HepG2 (cell line): Measurements from ENCODE around the gene CREB1. TPM values are rescaled to one million over a fixed set of nuclear protein-coding genes. Genes with fewer than 3 reads are reported as not detected.

Experiments
- ATAC-seq: fragments of 200-7000 bp; cut with Tn5 transposase; 3 replicates; pipeline ENCODE4 v1.9.1; 2020; ENCODE audit warnings: mild to moderate bottlenecking, moderate library complexity
- BruUV-seq: library from RNA; stranded (reverse); fragments of 400-500 nt; replicated peaks from 2 replicates; lab custom pipeline; 2021; lab: Mats Ljungman, UMichigan
- CTCF ChIA-PET: fragments of 300-600 bp; formaldehyde crosslinking; extraction: SDS; loops from one replicate; lab custom pipeline; 2021; ENCODE audit warnings: low total read pairs, inconsistent platforms, low intra/inter-chr PET ratio; lab: Yijun Ruan, JAX
- POLR2A ChIA-PET: fragments of 350-600 bp; sonication (Branson Sonifier 250); formaldehyde crosslinking; loops from one replicate; lab custom pipeline; 2020; ENCODE audit warnings: antibody characterized with exemption, inconsistent platforms; lab: Yijun Ruan, JAX
- DNase-seq: peaks from one replicate; pipeline ENCODE4 v3.0.0-alpha.2; 2015; ENCODE audit warnings: low spot score
- FAIRE-seq: peaks from 3 replicates; lab custom pipeline; 2011; peaks lifted over from hg19 to GRCh38; lab: Jason Lieb, UNC
- H2AFZ ChIP-seq: one replicate; pipeline ENCODE4 v1.6.1; 2011; ENCODE audit warnings: low read length, inconsistent platforms
- H3K27ac ChIP-seq: fragments of 300-600 bp; 3 replicates; pipeline ENCODE4 v1.8.0; 2011; ENCODE audit warnings: mixed run types, mild to moderate bottlenecking, mixed read lengths, low read length, inconsistent platforms; ENCODE audit not compliant: insufficient read depth; ENCODE audit errors: extremely low read length
- H3K27me3 ChIP-seq, 2 experiments: fragments of 200-600 bp in 1 of 2; 2 replicates in 1 of 2; 3 replicates in 1 of 2; pipeline versions ENCODE4 v1.6.0 to v1.8.0; 2011; ENCODE audit warnings: low read length in 2 of 2, mild to moderate bottlenecking in 2 of 2, moderate library complexity in 2 of 2, inconsistent platforms in 1 of 2; ENCODE audit not compliant: insufficient read depth in 2 of 2, control insufficient read depth in 1 of 2
- H3K36me3 ChIP-seq, 2 experiments: fragments of 200-600 bp in 1 of 2; replicated peaks in 1 of 2; 2 replicates in 1 of 2; 3 replicates in 1 of 2; pipeline versions ENCODE4 v1.5.1 to v1.8.0; 2011; ENCODE audit warnings: low read length in 2 of 2, inconsistent platforms in 1 of 2; ENCODE audit not compliant: insufficient read depth in 2 of 2, control insufficient read depth in 1 of 2
- H3K4me1 ChIP-seq: 2 replicates; pipeline ENCODE4 v1.5.1; 2012; ENCODE audit warnings: low read length, inconsistent platforms; ENCODE audit not compliant: insufficient read depth
- H3K4me2 ChIP-seq: 2 replicates; pipeline ENCODE4 v1.6.0; 2011; ENCODE audit warnings: low read depth, low read length, inconsistent platforms
- H3K4me3 ChIP-seq, 3 experiments: fragments of 200-600 bp in 1 of 3; sonication (generic), shearing (Covaris generic) in 1 of 3; replicated peaks in 1 of 3; 2 replicates each; pipeline ENCODE4 v1.5.1; 2011 to 2016; ENCODE audit warnings: low read length in 3 of 3, inconsistent platforms in 2 of 3, low read depth in 2 of 3, mild to moderate bottlenecking in 2 of 3, control low read depth in 1 of 3, mixed read lengths in 1 of 3; ENCODE audit not compliant: insufficient read depth in 1 of 3
- H3K79me2 ChIP-seq: one replicate; pipeline ENCODE4 v1.6.1; 2011; ENCODE audit warnings: low read length, inconsistent platforms; ENCODE audit not compliant: insufficient read depth
- H3K9ac ChIP-seq: 2 replicates; pipeline ENCODE4 v1.6.0; 2011; ENCODE audit warnings: mild to moderate bottlenecking, low read depth, low read length, inconsistent platforms; ENCODE audit not compliant: insufficient read depth
- H3K9me3 ChIP-seq: 2 replicates; pipeline ENCODE4 v1.5.1; 2012; ENCODE audit warnings: mild to moderate bottlenecking, low read length
- H4K20me1 ChIP-seq: 2 replicates; pipeline ENCODE4 v1.6.0; 2011; ENCODE audit warnings: inconsistent platforms, mild to moderate bottlenecking, low read length, moderate library complexity; ENCODE audit not compliant: insufficient read depth
- GZF1 ChIP-seq: sonication (generic); formaldehyde crosslinking; IDR thresholded peaks from 2 replicates; pipeline ENCODE4 v1.5.1; 2020; ENCODE audit warnings: mild to moderate bottlenecking, missing genetic modification reagents
- ISL2 ChIP-seq: sonication (generic); formaldehyde crosslinking; IDR thresholded peaks from 2 replicates; pipeline ENCODE4 v1.5.0; 2020; ENCODE audit warnings: missing genetic modification reagents
- MAFK ChIP-seq, 2 experiments: IDR thresholded peaks in 1 of 2; conservative IDR thresholded peaks in 1 of 2; 2 replicates each; pipeline ENCODE4 v1.6.1; 2011; ENCODE audit warnings: improper control_type of control experiment in 2 of 2, low read length in 2 of 2
- NFIB ChIP-seq: sonication (generic); formaldehyde crosslinking; IDR thresholded peaks from 2 replicates; pipeline ENCODE4 v1.9.0; 2021; ENCODE audit warnings: missing genetic modification reagents, mild to moderate bottlenecking, borderline replicate concordance
- NFRKB ChIP-seq: fragments of 450-650 bp; IDR thresholded peaks from 2 replicates; pipeline ENCODE4 v1.6.1; 2017
- PAF1 ChIP-seq: IDR thresholded peaks from 2 replicates; pipeline ENCODE4 v1.6.1; 2016; ENCODE audit warnings: missing genetic modification reagents, missing compliant biosample characterization
- RBFOX2 ChIP-seq: fragments of 200-400 bp; formaldehyde crosslinking; IDR thresholded peaks from 2 replicates; pipeline ENCODE4 v1.6.1; 2017; ENCODE audit warnings: low read depth, mild to moderate bottlenecking, low read length
- RBM22 ChIP-seq: fragments of 200-400 bp; formaldehyde crosslinking; optimal IDR thresholded peaks from 2 replicates; pipeline ENCODE3; 2017; ENCODE audit warnings: mild to moderate bottlenecking, low read length, moderate library complexity
- RNF219 ChIP-seq: sonication (generic); formaldehyde crosslinking; IDR thresholded peaks from 2 replicates; pipeline ENCODE4 v1.5.0; 2020; ENCODE audit warnings: mild to moderate bottlenecking, missing genetic modification reagents
- TEAD2 ChIP-seq: sonication (generic); formaldehyde crosslinking; IDR thresholded peaks from 2 replicates; pipeline ENCODE4 v1.9.0; 2021; ENCODE audit warnings: missing genetic modification reagents
- ZC3H4 ChIP-seq: sonication (generic); formaldehyde crosslinking; IDR thresholded peaks from 2 replicates; pipeline ENCODE4 v1.4.0; 2020; ENCODE audit warnings: missing genetic modification reagents, borderline replicate concordance
- ZFP36 ChIP-seq: fragments of 150-350 bp; IDR thresholded peaks from 2 replicates; pipeline ENCODE4 v1.6.1; 2018; ENCODE audit warnings: borderline replicate concordance, low read length, low read depth; ENCODE audit not compliant: partially characterized antibody
- ZNF160 ChIP-seq: sonication (generic); formaldehyde crosslinking; IDR thresholded peaks from 2 replicates; pipeline ENCODE4 v1.8.0; 2022; ENCODE audit warnings: mild to moderate bottlenecking, inconsistent platforms, missing genetic modification reagents
- ZNF670 ChIP-seq: sonication (generic); formaldehyde crosslinking; IDR thresholded peaks from 2 replicates; pipeline ENCODE4 v1.8.0; 2022; ENCODE audit warnings: mild to moderate bottlenecking, missing genetic modification reagents, borderline replicate concordance
- WGBS: methylation state at CpG from one replicate; pipeline ENCODE4 v1.1.6; 2017; ENCODE audit warnings: low lambda C conversion rate; 5-methylcytosine and 5-hydroxymethylcytosine counted together
- in situ Hi-C: cut with HindIII; loops from 2 replicates; pipeline ENCODE4 v1.10.0; 2017; ENCODE audit warnings: low pct_unique_long_range_greater_than_20kb; ENCODE audit not compliant: extremely low pct_ligation_motif_present
- intact Hi-C: fragments of 100-400 bp; cut with micrococcal nuclease; formaldehyde crosslinking; loops from one replicate; pipeline ENCODE4 v1.10.0; 2022; ENCODE audit not compliant: unreplicated experiment
- polyA plus RNA-seq, 8 experiments: library from polyadenylated mRNA; depleted of rRNA in 3 of 8; stranded (reverse) in 7 of 8; unstranded in 1 of 8; fragments of >200 nt; fragmentation: Illumina TruSeq in 4 of 8; extraction: Trizol in 4 of 8; gene quantifications; 2 replicates each; pipeline versions ENCODE4 v1.2.1 to v1.2.3, GENCODE V29; 2011 to 2016; ENCODE audit warnings: low read depth in 4 of 8, missing spikeins in 1 of 8, mixed read lengths in 1 of 8; ENCODE audit not compliant: insufficient read depth in 1 of 8
- total RNA-seq, 5 experiments: library from RNA; depleted of rRNA; stranded (reverse); fragments of >200 nt; fragmentation: Illumina TruSeq; extraction: Trizol; gene quantifications; 2 replicates each; pipeline ENCODE4 v1.2.3, GENCODE V29; 2016; ENCODE audit warnings: low read depth in 1 of 5

The CREB1 gene
- total and polyA plus RNA-seq, 2 of the 13 experiments (the other 11 are each of a cell fraction or from before 2014, with no cell fraction given), result 51.8 to 51.9 TPM

GRCh38 chr2:207497596-207497995, 32.2 kb upstream of the CREB1 start:
- no peak for TF ChIP-seq TEAD2 (CRISPR knock-in tag)
- TF ChIP-seq ISL2 (CRISPR knock-in tag), result no peak
- no peak for TF ChIP-seq RBM22
- TF ChIP-seq ZNF160 (CRISPR knock-in tag), result no peak
- TF ChIP-seq RBFOX2, result no peak
- no peak for TF ChIP-seq PAF1
- no peak for TF ChIP-seq ZC3H4 (CRISPR knock-in tag)
- no peak for TF ChIP-seq RNF219 (CRISPR knock-in tag)
- TF ChIP-seq GZF1 (CRISPR knock-in tag), result no peak
- no peak for TF ChIP-seq ZNF670
- no peak for TF ChIP-seq ZFP36
- no peak for TF ChIP-seq MAFK (conservative IDR thresholded peaks at IDR 0.05 in 1 of 2, IDR thresholded peaks at IDR 0.05 in 1 of 2; ENCODE audit: low read length in 2 of 2)
- TF ChIP-seq NFRKB, result no peak
- TF ChIP-seq NFIB (CRISPR knock-in tag), result no peak
- Histone ChIP-seq H3K9me3 (no peaks in the 10 kb centered on the region), H3K36me3 (no peaks in the 10 kb centered on the region), H3K4me1 (no peaks in the 10 kb centered on the region), H4K20me1 (no peaks in the 10 kb centered on the region), H2AFZ (no peak overlapping the region), H3K4me2 (no peak overlapping the region), H3K27me3 (no peaks in the 10 kb centered on the region), H3K9ac (no peak overlapping the region), H3K79me2 (no peaks in the 10 kb centered on the region), H3K27ac (no peak overlapping the region), H3K4me3 (no peak overlapping the region)
- in situ Hi-C loops, result no loop called here
- intact Hi-C loops, result no loop called here
- ChIA-PET CTCF (no interaction called here), POLR2A (no interaction called here)
- ATAC-seq (no peak), DNase-seq (no peak), FAIRE-seq (no peak)
- no TSS peak for BruUV-seq
- WGBS, result 62% methylated on average over 1 of the region's 1 CpG
